Stimulated activated CD4-positive, alpha-beta T cell treated with anti-CD3 and anti-CD28 coated beads, Interleukin-12 subunit alpha, Interleukin-12 subunit beta, amount 100 ng/mL, for 4 hours (primary cell): ENCODE measurements around the gene FAM72A.
"Not testable (repeated sequence)": the region's sequence is repeated elsewhere in the genome, so short reads cannot be mapped to it uniquely, and the experiment has no call there.

Source experiments
- DNase-seq: peaks from one replicate; pipeline ENCODE4 v3.0.0-alpha.2; 2020

FAM72A gene

DNA sequence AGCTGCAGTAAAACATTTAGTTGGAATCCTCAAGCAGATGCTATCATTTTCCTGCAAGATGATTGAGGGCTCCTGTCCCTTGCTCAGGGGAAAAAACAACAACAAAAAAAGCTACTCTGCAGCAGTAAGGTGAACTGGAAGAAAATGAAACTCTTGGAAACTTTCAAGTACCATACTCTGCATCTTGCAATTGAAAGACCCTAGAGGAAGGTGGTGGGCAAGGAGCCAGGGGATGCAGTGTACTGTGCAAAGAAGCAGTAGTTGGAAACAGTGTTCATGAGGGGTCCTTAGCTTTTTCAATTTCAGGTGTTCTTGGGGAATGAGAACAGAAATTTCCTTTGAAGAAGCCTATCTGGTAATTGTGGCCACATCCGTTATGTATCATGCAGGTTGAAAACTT, 8.2 kb upstream of the FAM72A start:
- not testable (repeated sequence) for DNase-seq

GRCh38 chr1:206205569-206205968, 2.9 kb upstream of the FAM72A start:
- DNase-seq = peak; percentile 8

DNA sequence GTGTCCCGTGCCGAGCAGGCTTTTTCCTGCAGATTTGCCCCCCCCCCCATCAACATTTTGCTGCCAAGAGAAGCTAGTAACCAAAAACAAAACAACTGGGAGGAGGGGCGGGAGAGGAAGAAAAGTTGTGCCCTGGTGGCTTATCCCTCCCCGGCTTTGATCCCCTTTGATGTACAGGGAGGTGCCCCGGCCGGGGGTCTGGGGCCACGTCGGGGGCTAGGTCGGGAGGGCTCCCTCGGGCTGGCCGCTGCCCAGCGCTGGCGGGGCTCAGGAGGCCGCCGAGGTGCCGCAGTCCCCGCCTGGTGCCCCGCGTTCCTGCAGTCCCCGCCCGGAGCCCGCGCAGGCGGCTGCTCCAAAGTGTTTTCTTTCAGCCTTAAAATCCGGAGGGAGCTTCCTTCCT, 2.2 kb upstream of the FAM72A start:
- DNase-seq = not testable (repeated sequence)

GRCh38 chr1:206204159-206204511, 1.5 kb upstream of the FAM72A start:
- not testable (repeated sequence) for DNase-seq

DNA sequence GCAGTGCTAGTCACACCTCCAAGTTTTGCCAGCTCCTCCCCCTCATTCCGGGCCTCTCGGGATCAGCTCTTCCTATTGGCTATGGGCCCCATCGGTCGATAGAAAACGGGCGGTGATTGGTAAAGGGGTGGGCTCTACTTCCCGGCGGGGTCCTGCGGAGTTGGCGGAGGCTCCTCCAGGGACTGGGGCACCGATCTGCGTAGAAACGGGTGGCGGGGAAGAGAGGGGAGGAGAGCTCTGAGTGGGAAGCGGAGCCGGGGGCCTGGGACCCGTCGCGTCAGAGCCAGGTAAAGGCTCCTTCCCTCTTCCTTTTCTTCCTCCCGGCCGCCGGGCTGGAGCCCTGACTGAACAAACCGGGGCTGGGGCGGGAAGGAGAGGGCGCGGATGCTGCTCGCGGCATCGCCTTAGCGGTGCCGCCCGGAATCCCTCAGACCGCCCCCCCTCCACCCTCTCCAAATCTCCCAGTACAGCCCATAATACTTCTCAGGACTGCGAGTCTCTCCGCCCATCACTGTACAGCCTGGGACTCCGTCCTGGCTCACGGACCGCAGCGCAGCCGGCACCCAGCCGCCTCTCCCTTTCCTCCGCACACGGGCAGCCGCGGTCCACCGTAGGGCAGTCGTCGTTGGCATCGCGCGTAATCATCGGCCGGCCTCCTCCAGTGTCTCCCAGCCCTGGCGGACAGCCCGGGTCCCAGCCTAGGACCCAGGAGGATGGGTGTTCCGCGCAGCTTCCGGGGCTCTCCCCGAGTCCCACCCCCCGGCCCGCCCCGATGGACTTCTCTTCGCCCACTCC, 922 bp upstream of the FAM72A start, which contains the start of gene SRGAP2:
TSS of gene SRGAP2 (plus strand) at position 178 of the 795 bp plus-strand sequence. CDS start 2,430 bp downstream, outside the sequence.
- DNase-seq = peak; percentile 24

GRCh38 chr1:206196748-206197424, 5.8 kb downstream of the FAM72A start:
- not testable (repeated sequence) for DNase-seq

- DNase-seq = not testable (repeated sequence)
Measured at GRCh38 chr1:206195182-206195581, 7.5 kb downstream of the FAM72A start.

GRCh38 chr1:206186826-206187225, 15.8 kb downstream of the FAM72A start:
- DNase-seq = not testable (repeated sequence)

DNA sequence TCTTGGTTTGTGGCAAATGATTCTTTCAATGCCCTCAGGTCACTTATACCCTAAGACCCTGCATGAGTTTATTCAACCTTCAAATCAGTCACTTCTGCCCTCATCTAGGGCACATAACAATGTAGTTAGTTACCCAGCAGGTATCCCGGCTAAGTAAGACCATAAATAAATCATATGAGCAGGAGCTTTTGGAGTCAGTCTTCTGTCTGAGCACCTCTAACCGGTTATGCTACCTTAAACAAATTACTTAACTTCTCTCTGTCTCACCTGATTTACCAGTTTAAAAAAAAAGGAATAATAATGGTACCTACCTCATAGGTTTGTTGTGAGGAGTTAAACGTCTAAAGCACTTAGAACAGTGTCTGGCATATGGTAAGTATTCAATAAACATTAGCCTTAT, 16.9 kb downstream of the FAM72A start:
- not testable (repeated sequence) for DNase-seq

DNA sequence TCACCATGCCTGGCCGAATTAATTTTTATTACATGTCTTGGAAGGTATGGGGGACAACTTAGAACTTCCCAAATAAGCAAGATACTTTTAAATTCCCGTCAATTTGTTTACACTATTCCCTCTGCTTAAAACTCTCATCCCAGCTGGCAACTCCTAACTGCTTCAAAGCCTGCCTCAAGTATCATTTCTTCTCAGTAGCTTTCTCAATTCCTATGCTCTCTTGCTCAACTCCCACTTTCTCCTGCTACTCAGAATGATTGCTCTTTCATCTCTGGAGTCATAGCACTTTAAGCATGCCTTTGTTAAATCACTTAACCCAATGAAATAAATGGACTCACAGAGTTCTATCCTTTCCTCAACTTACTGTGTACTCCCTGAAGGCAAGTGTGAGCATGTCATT, 18.9 kb downstream of the FAM72A start:
- DNase-seq = not testable (repeated sequence)

DNA sequence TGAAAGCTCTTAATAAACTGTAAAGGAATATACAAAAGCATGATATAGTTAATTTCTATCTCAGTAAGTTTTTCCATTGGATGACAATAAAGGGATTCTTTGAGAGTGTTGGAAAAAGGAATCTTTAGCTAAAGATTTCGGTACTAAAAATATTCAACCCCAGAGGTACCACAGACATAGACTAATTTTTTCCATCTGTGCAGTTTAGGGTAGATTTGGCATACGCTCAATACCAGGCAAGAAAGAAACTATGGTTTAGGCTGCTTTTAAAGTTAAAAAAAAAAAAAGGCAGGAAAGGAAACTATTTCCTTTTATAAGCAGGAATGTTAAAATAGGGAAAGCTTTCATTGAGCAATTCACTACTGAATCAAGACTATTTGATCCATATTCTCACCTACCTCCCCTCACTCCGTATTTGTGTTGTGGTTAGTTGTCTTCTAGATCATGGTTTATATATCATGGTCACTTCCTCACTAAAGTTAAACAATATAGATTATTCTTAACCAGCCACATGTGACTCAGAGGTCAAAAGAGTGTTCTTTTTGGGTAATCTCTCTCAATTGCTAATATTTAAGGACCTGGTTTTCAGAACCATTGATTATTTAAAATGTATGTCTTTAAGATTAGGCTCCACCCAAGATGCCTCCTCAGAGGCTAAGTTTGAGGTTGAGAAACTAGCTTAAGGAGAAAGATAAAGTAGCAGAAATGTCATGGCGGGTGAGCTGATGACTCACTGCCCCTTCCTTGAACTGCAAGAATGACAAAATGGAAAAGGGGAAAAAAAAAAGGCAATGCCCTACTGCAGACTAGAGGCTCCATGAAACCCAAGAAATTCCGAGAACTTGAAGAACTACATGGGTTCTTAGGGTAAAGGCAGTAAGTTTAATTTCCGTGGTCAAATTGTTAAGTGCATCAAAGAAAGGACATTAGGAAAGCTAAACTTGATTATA, 20.0 kb downstream of the FAM72A start:
- not testable (repeated sequence) for DNase-seq

DNA sequence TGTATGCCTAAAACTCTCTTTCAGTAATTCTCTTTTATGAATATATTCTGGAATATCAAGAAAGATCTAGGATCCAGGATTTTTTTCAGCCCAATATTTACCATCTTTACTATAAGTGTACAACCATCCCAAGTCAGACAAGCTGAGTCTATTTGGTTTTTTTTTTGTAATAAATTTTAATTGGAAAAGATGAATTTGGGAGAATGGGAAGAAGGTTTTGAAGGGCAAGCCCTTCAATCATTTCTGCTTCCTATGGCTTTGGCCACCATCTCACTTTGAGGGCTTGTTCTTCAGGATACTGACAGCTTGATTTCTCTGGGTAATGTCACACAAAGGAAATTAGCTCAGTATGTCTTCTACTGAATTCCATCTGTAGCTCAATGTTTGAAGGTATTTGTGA, 23.0 kb downstream of the FAM72A start:
- DNase-seq = not testable (repeated sequence)

GRCh38 chr1:206178061-206178989, 24.3 kb downstream of the FAM72A start:
- DNase-seq = not testable (repeated sequence)

- DNase-seq = not testable (repeated sequence)
Measured at GRCh38 chr1:206176114-206176502, 26.5 kb downstream of the FAM72A start.

DNA sequence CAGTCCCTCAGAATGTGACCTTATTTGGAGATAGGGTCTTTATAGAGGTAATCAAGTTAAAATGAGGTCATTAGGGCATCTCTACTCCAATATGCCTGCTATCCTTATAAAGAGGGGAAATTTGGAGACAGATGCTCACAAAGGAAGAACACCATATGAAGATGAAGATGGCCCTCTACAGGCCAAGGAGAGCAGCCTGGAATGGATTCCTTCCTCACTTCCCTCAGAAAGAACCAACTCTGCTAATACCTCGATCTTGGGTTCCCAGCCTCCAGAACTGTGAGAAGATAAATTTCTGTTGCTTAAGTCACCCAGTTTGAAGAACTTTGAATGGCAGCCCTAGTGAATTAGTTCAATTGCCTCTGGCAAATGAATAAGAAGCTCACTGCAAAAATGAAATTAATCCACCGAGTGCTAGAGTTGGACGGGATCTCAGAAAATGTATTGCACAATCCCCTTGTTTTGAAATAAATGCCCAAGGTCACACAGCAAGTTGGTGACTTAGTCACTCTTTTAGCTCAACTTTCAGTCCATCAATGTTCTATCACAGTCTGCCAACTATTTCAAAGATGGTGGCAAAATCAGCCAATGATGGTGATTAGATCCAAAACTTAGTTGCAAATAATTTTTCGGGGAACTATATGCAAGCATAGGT, 27.1 kb downstream of the FAM72A start:
- DNase-seq = not testable (repeated sequence)

- not testable (repeated sequence) for DNase-seq
Measured at GRCh38 chr1:206174182-206174868, 28.3 kb downstream of the FAM72A start.

DNA sequence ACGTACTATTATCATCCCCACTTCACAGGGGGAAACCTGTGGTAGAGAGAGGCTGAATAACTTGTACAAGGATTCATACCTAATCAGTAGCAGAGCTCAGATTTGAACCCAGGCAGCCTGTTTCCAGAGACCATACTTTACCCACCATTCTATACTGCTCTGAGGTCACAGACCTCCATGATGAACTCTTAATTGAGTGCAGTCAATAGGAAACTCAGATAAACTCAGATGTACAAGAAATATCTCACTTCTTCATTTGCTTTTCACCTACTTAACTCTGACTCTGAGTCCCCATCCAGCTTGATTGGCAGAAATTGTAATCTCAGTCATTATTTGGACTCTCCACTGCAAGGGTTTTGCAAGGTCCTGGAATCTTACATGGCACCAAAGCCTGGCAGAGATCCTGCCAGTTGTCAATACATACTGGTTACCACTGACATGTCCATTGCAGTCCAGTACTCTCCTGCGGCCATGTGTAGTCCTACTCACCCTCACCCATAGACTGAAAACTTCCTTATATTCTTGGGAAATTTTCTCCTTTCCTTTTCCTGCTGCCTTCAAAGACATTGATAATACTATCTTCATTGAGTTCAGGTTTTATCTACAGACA, 29.4 kb downstream of the FAM72A start:
- DNase-seq = not testable (repeated sequence)

DNA sequence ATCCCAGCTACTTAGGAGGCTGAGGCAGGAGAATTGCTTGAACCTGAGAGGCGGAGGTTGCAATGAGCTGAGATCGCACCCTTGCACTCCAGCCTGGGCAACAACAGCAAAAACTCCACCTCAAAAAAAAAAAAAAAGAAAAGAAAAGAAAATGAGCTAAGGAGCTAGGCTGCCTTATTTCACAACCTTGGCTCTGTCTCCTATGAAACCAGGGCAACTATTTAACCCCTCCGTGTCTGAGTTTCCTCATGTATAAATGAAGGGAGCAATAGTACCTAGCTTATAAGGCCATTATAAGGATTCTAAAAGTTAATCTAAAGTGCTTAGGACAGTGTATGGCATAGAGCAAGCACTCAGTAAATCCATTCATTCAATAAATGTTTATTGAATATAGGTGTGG, 32.8 kb downstream of the FAM72A start:
- DNase-seq = not testable (repeated sequence)

- not testable (repeated sequence) for DNase-seq
Measured at GRCh38 chr1:206167350-206168029, 35.1 kb downstream of the FAM72A start.
